Endothelial cell (in vitro differentiated cells): ENCODE measurements around the gene HOXC10. TPM values are rescaled to one million over a fixed set of nuclear protein-coding genes. Genes with fewer than 3 reads are reported as not detected.

ENCODE experiments used
- DNase-seq: peaks from one replicate; pipeline ENCODE4 v3.0.0; 2021; ENCODE audit warnings: low spot score
- H3K27ac Mint-ChIP-seq: one replicate; pipeline ENCODE4 v1.8.0; 2021; ENCODE audit warnings: mixed read lengths, inconsistent platforms; ENCODE audit not compliant: unreplicated experiment
- H3K27me3 Mint-ChIP-seq: one replicate; pipeline ENCODE4 v1.8.0; 2021; ENCODE audit warnings: mild to moderate bottlenecking, moderate library complexity, mixed read lengths, inconsistent platforms; ENCODE audit not compliant: unreplicated experiment
- H3K36me3 Mint-ChIP-seq: one replicate; pipeline ENCODE4 v1.8.0; 2021; ENCODE audit warnings: mild to moderate bottlenecking, low read depth, mixed read lengths, inconsistent platforms; ENCODE audit not compliant: unreplicated experiment
- H3K4me1 Mint-ChIP-seq: one replicate; pipeline ENCODE4 v1.8.0; 2021; ENCODE audit warnings: mild to moderate bottlenecking, mixed read lengths, inconsistent platforms; ENCODE audit not compliant: unreplicated experiment
- H3K4me3 Mint-ChIP-seq: one replicate; pipeline ENCODE4 v1.8.0; 2021; ENCODE audit warnings: mild to moderate bottlenecking, mixed read lengths, inconsistent platforms; ENCODE audit not compliant: unreplicated experiment
- H3K9me3 Mint-ChIP-seq: one replicate; pipeline ENCODE4 v1.8.0; 2021; ENCODE audit warnings: mixed read lengths, inconsistent platforms; ENCODE audit not compliant: unreplicated experiment
- CTCF ChIP-seq: fragments of 200-600 bp; sonication (generic); IDR thresholded peaks from one replicate; pipeline ENCODE4 v1.5.0; 2021; ENCODE audit warnings: antibody characterized with exemption; ENCODE audit not compliant: unreplicated experiment
- total RNA-seq: library from RNA; stranded (reverse); fragmentation: NEBNext Ultra II Directional; extraction: Animal tissue kit (Norgen Biotek cat#: 25700); gene quantifications from one replicate; pipeline ENCODE4 v1.2.1, GENCODE V29; 2021; ENCODE audit not compliant: unreplicated experiment

The HOXC10 gene
- total RNA-seq, 1 donor from 2014 or later, result 1.9 TPM

- H3K27ac Mint-ChIP-seq, result no peak overlapping the region
- H3K36me3 Mint-ChIP-seq, result no peaks in the 10 kb centered on the region
- H3K4me1 Mint-ChIP-seq, result peaks cover 14% of the 10 kb centered on the region
- H3K4me3 Mint-ChIP-seq, result peak overlapping the region; percentile 37
- peaks cover 37% of the 10 kb centered on the region for H3K27me3 Mint-ChIP-seq
- no peak for TF ChIP-seq CTCF
- no peak for DNase-seq
- H3K9me3 Mint-ChIP-seq, result no peaks in the 10 kb centered on the region
Observed at GRCh38 chr12:53998900-53999236, 13.9 kb downstream of the HOXC10 start.

DNA sequence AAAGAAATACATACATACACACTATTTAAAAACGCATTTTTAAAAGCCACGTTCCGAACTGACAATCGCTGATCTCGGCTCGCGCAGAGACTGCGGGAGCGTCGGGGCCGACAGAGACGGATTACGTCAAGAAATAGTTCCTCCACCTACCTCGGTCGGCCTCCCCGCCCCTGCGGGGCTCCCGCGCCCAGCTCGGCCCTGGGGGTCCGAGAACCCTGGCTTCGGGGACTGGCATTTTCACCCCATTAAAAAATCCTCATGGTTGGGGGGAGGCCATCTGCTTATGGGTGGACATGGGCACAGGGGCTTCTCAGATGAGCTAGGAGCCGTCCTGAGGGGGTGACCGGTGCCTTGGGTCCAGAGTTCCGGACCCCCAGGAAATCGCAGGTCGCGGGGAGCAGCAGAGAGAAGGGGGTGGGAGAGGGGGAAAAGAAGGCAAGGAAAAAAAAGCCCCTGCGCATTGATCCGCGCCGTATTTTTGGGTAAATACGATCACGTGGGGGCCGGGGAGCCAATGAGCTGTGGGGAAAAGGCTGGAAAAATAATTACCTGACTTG lies 14.7 kb downstream of the HOXC10 start:
- Mint-ChIP-seq H3K27me3 (peaks cover 34% of the 10 kb centered on the region), H3K4me1 (peaks cover 10% of the 10 kb centered on the region), H3K4me3 (peak overlapping the region; percentile 67), H3K27ac (no peak overlapping the region), H3K36me3 (no peaks in the 10 kb centered on the region), H3K9me3 (no peaks in the 10 kb centered on the region)
- no peak for TF ChIP-seq CTCF
- no peak for DNase-seq

- H3K4me1 Mint-ChIP-seq, result peaks cover 11% of the 10 kb centered on the region
- H3K27ac Mint-ChIP-seq, result no peak within 1 kb of the TSS
- DNase-seq, result no peak
- no peak for TF ChIP-seq CTCF
- peaks cover 30% of the 10 kb centered on the region for H3K27me3 Mint-ChIP-seq
- no peaks in the 10 kb centered on the region for H3K9me3 Mint-ChIP-seq
- H3K36me3 Mint-ChIP-seq, result no peaks in the 10 kb centered on the region
- peak within 1 kb of the TSS; percentile 67 for H3K4me3 Mint-ChIP-seq
Observed at GRCh38 chr12:54000116-54001114, 15.5 kb downstream of the HOXC10 start, which contains the start of gene HOXC9. Gene HOXC9, plus strand, starts transcription at chr12:54000161. Its CDS starts 28 bp downstream, at chr12:54000189.

- H3K27ac Mint-ChIP-seq, result no peak overlapping the region
- peaks cover 35% of the 10 kb centered on the region for H3K27me3 Mint-ChIP-seq
- H3K9me3 Mint-ChIP-seq, result no peaks in the 10 kb centered on the region
- H3K4me1 Mint-ChIP-seq, result peaks cover 15% of the 10 kb centered on the region
- no peak for DNase-seq
- no peaks in the 10 kb centered on the region for H3K36me3 Mint-ChIP-seq
- H3K4me3 Mint-ChIP-seq, result no peak overlapping the region
- no peak for TF ChIP-seq CTCF
Observed at GRCh38 chr12:54001283-54002187, 16.6 kb downstream of the HOXC10 start.
